Neural cell (in vitro differentiated cells): ENCODE measurements around the gene SPDYE8. TPM values are rescaled to one million over a fixed set of nuclear protein-coding genes. Genes with fewer than 3 reads are reported as not detected.

Source experiments
- polyA plus RNA-seq: library from polyadenylated mRNA; depleted of rRNA; stranded (reverse); fragments of >200 nt; gene quantifications from 2 replicates; pipeline ENCODE4 v1.2.3, GENCODE V29; 2014
- small RNA-seq, 3 experiments: library from RNA; depleted of rRNA; stranded (forward); fragments of <200 nt; gene quantifications; one replicate each; pipeline ENCODE3, GENCODE V24; 2012

SPDYE8 gene
- polyA plus RNA-seq, 1 donor from 2014 or later, result 0.63 TPM

Small RNAs within 50 kb of the gene (small RNA-seq; reads per million reads assigned to genes)
- gene RF00019, result 0 to 1.2 (median 0) reads per million in 3 experiments

Other genes starting within 250 kb of the SPDYE8 start
- 0.97 and 1.5 TPM in 2 replicates for gene TYW1B, start 201.6 kb downstream of the SPDYE8 start, polyA plus RNA-seq
- gene POM121, start 104.7 kb downstream of the SPDYE8 start, polyA plus RNA-seq, result 5.3 and 5.9 TPM in 2 replicates
- gene TRIM74, start 60.3 kb downstream of the SPDYE8 start, polyA plus RNA-seq, result 1.7 and 2.1 TPM in 2 replicates
- 0.48 and 0.87 TPM in 2 replicates for gene SPDYE11, start 28.1 kb upstream of the SPDYE8 start, polyA plus RNA-seq
- gene SPDYE9, start 56.3 kb upstream of the SPDYE8 start, polyA plus RNA-seq, result 0.48 and 0.87 TPM in 2 replicates